ENCODE results near the gene TBC1D22A.

- TF ChIP-seq CTCF (IDR thresholded peaks at IDR 0.05): no peak
- no peak for TF ChIP-seq POLR2A (IDR thresholded peaks at IDR 0.05)
- no peak for TF ChIP-seq POLR2AphosphoS5 (IDR thresholded peaks at IDR 0.05)
These were observed 285.1 kb downstream of the TBC1D22A start for GRCh38 chr22:47047321-47048122.

Data from gastroesophageal sphincter (tissue), 3 donors.